HL-60/S4 treated with retinoic acid at 250 ng/mL for 4 days and 3 days (cell line): Measurements from ENCODE around the gene TECR.
"Not testable (repeated sequence)": the region's sequence is repeated elsewhere in the genome, so short reads cannot be mapped to it uniquely, and the experiment has no call there.

Experiments
- in situ Hi-C: fragments of 300-500 bp; cut with MboI; formaldehyde crosslinking; loops from 2 replicates; pipeline ENCODE4 v1.7.0; 2022; ENCODE audit warnings: low sequenced_read_pairs

The TECR gene

DNA sequence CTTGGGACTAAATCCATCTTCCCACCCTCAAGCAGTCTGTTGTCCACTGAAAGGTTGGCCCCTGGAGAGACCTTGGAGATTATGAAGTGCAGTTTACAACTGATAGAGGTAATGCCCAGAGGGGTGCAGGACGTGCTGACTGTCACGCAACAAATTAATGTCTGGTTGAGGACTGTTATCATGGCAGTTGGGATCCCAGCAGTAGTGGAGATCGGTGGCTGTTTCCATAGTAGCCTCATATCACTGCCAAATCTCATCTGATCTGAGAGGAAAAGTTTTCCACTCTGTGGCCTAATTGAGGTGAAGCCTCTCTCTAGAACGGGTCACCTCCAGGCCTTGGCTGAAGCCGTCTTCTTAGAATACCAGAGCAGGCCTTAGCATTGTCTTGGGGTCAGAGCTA, 4.1 kb downstream of the TECR start:
- in situ Hi-C loops = no loop called here

- in situ Hi-C loops = no loop called here
These were observed 7.7 kb downstream of the TECR start for GRCh38 chr19:14536926-14537692.

DNA sequence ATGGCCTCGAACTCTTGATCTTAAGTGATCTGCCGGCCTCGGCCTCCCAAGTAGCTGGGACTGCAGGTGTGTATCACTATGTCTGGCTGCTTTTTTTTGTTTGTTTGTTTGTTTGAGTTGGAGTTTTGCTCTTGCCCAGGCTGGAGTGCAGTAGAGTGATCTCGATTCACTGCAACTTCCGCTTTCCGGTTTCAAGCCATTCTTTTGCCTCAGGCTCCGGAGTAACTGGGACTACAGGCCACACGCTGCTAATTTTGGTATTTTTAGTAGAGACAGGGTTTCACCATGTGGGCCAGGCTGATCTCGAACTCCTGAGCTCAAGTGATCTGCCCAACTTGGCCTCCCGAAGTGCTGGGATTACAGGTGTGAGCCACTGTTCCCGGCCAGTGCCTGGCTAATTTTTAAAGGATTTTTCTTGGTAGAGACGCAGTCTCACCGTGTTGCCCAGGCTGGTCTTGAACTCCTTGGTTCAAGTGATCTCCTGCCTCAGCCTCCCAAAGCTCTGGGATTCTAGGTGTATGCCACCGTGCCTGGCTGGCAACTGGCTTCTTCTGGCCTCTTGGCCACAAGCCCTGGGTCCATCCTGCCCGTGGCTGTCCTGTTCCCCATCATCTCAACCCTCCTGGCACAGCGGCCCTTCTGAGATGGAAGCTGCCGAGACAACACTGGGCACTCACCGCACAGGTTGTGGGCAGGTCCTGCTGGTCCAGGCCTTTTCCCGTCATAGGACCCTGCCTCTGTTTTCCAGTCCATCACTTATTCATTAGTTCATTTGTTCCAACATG, 11.5 kb downstream of the TECR start:
- in situ Hi-C loops = no loop called here

- in situ Hi-C loops = not testable (repeated sequence)
These were observed 12.6 kb downstream of the TECR start for GRCh38 chr19:14541979-14542378.

- in situ Hi-C loops = no loop called here
These were observed 13.4 kb downstream of the TECR start for GRCh38 chr19:14542711-14543328.

DNA sequence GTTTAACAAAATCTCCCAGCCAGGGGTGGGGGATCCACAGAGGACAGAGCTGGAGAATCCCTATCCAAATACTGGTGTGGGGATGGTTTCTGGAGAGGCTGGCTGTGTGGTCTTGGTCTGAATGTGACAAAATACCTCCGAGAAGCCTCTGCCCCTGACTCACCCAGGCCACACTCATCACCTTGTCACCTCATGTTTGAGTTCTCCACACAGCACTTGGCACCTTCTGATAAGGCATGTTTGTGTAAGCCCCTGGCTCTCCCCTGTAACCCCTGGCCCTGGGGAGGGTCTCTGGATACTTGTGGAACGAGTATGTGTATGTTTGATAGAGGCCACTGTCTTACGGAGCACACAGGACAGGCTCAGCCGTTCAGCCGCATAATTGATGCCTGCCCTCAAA, 14.7 kb downstream of the TECR start:
- in situ Hi-C loops = no loop called here

DNA sequence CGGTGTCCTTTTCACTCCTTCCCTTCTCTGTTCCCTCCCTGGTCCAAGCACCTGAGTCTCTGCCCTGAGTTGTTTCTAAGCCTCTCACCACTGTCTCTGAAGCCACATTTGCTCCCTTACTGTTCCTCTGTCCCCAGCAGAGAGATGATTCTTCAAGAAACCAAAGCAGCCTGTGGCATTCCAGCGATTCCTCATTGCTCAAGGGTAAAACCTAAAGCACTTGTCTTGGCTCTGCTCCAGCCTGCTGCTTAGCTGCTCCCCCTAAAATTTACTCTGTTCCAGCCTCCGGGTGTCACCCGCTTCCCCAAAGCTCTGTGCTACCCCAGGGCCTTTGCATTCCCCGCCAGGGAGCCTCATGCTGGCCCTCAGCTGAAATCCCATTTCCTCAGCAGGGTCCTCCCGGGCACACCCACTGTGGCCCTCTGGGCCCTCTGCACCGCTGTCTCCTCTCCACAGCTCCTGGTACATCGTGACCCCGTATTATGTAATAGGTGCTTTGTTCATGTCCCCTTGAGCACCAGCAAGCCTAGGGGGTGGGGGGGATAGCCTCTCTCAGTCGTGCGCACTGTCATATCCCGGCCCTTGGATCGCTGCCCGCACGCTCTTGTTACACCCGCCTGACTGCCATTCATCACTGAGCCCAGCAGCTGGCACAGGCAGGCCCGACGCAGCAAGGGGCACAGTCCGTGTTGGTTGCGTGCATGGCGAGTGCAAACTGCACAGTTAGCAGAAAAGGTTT, 15.8 kb downstream of the TECR start:
- in situ Hi-C loops = no loop called here

DNA sequence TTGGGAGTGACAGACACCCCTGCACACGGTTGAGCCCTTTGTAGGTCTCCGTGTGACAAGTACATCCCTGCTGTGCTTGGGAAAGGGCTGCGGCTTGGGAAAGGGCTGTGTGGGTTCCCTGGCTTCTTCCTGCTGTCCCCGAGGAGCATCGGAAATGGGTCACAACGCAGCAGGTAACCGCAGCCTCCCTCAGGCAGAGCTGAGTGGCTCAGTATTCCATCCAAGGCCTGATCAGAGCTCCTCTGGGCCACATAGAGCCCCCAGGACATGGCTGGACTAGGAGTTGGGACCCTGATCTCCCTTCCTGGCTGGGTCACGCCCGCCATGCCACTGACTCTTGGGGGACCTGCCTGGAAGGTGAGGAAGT, 16.3 kb downstream of the TECR start:
- in situ Hi-C loops = no loop called here

DNA sequence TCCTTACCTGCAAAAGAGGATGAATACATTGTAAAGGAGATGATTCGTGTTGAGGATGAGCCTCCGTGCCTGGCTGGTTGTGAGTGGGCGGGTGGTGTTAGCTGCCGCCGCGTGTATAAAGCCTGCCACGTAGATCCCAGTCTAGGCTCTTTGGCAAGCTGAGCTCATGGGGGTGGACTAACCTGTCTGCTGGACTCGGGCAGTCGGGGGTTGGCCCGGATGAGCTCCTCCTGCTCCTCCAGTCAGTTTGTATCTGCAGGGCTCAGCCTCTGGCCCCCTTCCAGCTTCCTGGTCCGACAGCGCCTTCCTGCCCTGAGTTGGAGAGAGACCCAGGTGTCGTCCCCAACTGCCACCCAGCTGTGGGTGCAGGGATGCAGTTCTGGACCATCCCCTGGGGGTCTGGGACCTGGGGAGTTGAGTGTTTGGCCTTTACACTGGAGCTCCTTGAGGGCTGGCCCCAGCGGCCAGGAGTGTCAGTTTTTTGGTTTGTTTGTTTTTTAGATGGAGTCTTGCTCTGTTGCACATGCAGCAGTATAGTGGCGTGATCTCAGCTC, 20.9 kb downstream of the TECR start:
- in situ Hi-C loops = loop anchor here (25.0 kb wide), 1 partner anchor 337 kb away; the partner anchor contains the start of gene OR7A17

DNA sequence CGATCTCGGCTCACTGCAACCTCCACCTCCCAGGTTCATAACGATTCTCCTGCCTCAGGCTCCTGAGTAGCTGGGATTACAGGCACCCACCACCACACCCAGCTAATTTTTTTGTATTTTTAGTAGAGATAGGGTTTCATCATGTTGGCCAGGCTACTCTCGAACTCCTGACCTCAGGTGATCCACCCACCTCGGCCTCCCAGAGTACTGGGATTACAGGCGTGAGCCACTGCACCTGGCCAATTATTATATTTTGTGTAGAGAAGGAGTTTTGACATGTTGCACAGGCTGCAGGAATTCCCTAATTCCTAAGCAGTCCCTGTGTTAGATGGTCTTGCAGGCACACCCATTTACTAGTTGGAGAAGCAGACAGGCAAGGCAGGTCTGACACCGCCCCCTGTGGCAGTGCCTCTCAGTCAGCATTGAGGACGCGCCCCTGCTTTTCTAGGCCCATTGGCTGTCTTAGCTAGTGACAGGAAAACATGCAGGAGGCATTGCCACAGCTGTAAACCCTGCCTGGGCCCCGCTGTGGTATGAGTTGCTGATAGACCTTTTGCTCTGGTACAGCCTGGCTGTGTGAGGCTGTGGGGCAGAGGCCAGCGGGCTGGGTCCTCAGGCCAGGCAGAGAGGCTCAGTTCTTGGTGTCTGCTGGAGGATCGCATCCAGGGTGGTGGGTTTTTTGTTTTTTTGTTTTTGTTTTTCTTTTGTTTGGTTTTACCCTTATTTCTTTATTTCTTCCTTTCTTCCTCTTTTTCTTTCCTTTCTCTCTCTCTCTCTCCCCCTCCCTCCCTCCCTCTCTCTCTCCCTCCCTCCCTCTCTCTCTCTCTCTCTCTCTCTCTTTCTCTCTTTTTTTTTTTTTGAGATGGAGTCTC, 22.0 kb downstream of the TECR start:
- in situ Hi-C loops = loop anchor here (25.0 kb wide), 1 partner anchor 336 kb away; the partner anchor contains the start of gene OR7A17

- in situ Hi-C loops = loop anchor here (25.0 kb wide), 1 partner anchor 335 kb away; the partner anchor contains the start of gene OR7A17
These were observed 22.6 kb downstream of the TECR start for GRCh38 chr19:14552006-14552360.

DNA sequence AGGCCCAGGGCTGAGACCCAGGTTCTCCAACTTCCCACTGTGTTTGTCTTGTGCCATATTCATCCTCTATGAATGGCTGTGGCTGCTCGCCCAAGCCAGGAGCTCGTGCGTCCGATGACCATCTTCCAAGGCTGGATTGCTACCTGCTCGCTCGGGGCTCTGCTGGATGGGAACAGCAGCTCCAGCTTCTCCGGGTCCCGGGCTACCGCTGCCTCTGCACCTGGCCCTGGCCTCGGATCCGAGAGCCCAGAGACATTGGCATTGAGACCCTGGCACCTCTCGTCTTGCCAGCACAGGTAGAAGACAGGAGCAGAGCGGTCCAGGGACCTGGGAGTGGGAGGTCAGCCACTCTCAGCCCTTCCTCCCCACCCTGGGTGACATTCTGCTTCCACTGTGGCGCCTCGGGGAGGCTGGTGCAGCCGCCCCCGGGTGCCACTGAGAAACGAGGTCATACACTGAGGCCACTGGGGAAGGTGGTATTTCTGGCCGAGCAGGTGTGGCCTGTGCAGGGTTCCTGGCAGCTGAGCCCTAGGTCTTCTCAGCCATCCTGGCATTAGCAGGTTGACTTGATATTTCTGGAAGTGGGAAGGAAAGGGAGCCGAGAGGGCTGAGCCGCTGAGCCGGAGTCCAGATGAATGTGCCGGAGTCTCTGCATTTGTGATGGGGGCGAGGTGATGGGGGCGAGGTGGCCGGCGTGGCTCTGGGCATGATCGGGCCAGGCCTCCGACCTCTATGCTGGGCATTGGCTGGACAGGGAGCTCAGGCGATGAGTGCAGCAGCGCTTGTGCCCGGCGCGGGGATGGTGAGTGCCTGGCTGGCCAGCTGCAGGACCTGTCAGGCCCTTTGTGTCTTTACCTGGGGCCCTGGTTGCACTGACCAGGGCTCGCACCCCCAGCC, 23.9 kb downstream of the TECR start:
- in situ Hi-C loops = loop anchor here (25.0 kb wide), 1 partner anchor 334 kb away; the partner anchor contains the start of gene OR7A17

GRCh38 chr19:14553939-14554243, 24.5 kb downstream of the TECR start:
- in situ Hi-C loops = loop anchor here (25.0 kb wide), 1 partner anchor 333 kb away; the partner anchor contains the start of gene OR7A17

GRCh38 chr19:14554382-14554812, 25.0 kb downstream of the TECR start:
- in situ Hi-C loops = loop anchor here (25.0 kb wide), 1 partner anchor 333 kb away; the partner anchor contains the start of gene OR7A17

DNA sequence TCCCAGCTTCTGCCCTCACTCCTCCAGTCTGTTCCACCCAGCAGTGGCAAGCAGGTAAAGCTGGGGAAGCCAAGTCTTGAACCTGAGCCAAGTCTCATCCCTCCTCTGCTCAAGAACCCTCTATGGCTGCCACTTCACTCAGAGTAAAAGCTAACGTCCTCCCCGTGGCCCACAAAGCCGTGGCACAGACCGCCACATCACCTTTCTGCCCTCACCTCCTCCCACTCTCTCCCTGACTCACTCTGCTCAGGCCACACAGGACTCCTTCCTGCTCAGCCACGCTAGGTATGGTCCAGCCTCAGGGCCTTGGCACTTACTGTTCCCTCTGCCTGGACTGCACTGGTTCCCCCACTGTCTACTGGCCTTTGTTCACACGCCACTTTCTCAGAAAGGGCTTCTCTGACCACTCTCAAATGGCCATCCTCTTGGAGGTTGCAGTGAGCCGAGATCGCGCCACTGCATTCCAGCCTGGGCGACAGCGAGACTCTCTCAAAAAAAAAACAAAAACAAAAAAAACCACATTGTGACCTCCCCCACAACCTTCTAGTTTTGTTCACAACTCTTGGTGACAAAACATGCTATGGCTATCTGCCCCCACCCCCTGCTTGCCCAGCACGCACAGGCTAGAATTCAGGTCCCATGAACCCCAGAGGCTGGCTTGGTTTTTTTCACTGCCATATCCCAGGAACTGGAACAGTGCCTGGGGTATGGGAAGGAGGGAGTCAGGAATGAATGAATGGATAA, 26.7 kb downstream of the TECR start:
- in situ Hi-C loops = loop anchor here (25.0 kb wide), 1 partner anchor 331 kb away; the partner anchor contains the start of gene OR7A17

DNA sequence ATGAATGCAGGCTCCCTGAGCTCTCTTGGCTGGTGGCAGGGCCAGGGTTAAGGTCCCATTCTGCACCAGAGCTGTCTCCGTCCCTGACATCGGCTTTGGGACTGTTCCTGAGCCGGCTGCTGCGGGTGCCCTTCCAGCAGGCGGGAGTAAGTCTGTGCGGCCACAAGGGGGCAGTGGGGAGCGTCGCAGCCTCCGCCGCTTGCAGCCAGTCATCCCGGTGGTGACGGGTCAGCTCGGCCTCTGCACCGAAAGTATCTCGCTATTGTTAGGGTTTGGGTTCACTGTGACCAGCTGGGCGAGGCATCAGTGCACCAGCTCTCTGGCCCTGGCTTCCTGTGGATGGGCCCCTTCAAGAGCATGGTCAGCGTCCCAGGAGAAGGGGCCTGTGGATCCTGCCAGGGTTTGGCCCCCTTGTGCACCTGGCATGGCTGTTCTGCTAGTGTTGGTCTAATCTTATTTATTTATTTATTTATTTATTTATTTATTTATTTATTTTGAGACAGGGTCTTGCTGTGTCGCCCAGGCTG, 27.3 kb downstream of the TECR start:
- in situ Hi-C loops = loop anchor here (25.0 kb wide), 1 partner anchor 331 kb away; the partner anchor contains the start of gene OR7A17

DNA sequence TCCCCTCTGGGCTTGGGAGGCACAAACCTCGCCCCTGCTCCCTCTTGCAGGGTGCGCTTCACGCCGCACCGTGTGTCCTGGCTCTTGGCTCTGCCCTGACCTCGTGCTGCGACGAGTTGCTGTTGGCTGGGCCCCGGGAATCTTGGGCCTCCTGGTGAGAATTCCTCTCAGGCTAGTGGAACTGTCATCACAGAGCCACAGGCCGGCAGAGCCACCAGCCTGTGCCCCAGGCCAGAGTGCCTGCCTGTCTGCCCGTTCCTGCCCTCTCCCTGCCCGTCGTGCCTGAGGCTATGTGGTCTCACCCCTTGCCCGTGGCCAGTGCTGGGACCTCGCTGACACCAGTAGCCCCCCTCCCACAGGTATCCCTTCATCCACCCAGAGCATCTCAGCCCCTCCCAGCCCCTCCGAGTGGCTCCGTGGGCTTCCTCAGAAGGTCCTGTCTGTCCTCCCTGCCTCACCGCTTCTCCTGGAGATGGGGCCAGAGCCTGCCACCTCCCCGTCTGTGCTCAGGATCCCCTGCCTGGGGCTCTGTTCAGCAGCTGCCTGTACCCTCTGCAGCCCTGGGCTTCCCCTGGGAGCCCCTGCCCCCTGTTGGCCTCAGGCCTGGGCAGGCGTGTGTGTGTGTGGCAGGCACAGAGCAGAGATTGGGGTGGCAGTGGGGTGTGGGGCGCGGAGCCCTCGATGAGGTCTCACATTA, 29.1 kb downstream of the TECR start:
- in situ Hi-C loops = loop anchor here (25.0 kb wide), 1 partner anchor 329 kb away; the partner anchor contains the start of gene OR7A17
